Activated CD8-positive, alpha-beta memory T cell treated with anti-CD3 and anti-CD28 coated beads for 24 hours (primary cell): ENCODE results near the gene CNN3.

Experiments
- DNase-seq: peaks from one replicate; pipeline ENCODE4 v3.0.0-alpha.2; 2020

Gene CNN3

GRCh38 chr1:94922761-94923331 lies 4.1 kb downstream of the CNN3 start:
- no peak for DNase-seq

DNA sequence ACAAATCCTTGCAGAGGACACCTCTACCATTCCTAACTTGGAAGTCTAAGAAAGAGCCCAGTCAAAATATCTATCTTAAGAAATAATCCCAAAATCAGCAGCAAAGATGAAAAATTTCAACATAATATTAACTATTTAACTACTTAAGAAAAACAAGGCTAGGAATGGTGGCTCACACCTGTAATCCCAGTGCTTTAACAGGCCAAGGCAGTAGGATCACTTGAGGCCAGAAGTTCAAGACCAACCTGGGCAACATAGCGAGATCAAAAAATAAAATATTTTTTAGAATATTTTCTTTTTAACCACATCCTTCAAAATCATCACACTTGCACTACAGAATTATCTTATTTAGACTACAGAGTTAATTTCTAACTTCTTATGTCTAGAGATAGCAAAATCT lies 4.9 kb downstream of the CNN3 start:
- no peak for DNase-seq

- DNase-seq: no peak
Measured at GRCh38 chr1:94920061-94920460, 6.8 kb downstream of the CNN3 start.

DNA sequence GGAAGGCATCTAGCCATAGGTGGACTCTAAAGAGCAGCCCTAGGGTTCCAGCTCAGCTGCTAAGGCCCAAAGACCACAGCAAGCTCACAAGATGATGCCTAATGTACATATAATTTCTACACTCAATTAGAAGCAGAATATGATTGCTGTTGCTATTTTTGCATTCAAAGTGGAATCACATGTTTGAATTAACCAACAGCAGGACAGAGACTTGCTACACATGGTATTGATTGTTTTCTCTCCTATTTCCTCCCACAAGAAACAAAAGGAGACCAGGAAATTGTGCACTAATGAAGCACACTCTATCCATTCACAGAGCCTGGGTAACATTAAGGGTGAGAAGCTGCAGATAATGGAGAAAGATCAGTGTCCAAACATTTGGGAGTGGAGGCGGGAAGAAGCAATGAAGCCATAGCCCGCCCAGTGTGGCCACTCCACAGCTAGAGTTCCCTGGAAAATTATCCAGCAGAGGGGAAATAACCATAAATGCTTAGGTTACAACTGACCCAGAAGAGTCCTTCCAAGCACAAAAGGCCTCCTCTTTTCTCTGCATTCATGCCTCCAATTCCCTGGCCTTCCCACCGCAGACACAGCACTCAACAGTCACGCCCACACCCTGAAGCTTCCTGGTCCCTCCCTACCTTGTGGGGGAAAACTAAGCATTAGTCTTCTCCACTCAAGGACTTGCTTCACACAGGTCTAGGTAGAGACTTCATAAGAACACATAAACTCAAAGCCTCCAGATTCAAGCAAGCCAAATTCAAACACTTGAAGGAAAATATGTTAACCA lies 7.5 kb downstream of the CNN3 start:
- no peak for DNase-seq

GRCh38 chr1:94917251-94917650 lies 9.7 kb downstream of the CNN3 start:
- DNase-seq: no peak

GRCh38 chr1:94912263-94913184 lies 14.4 kb downstream of the CNN3 start:
- DNase-seq: no peak

DNA sequence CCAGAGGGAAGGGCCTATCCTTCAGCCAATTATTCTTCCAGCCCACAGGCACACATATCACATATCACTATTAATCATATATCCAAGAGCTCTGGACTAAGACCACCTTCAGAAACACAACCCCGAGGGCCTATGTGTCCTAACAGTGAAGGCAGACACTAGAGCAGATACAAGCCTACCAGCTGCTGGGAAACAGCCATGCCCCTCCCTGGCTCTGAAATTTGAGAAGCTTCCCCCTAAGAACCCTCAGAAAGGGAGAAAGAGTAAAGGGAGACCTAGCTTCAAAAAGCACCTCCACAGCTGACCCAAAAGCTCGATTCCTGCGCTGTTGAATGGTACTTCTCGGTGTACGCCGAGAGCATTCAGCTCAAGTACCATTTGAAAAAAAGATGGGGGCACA lies 17.4 kb downstream of the CNN3 start:
- DNase-seq: no peak

- no peak for DNase-seq
Measured at GRCh38 chr1:94908965-94909364, 17.9 kb downstream of the CNN3 start.

DNA sequence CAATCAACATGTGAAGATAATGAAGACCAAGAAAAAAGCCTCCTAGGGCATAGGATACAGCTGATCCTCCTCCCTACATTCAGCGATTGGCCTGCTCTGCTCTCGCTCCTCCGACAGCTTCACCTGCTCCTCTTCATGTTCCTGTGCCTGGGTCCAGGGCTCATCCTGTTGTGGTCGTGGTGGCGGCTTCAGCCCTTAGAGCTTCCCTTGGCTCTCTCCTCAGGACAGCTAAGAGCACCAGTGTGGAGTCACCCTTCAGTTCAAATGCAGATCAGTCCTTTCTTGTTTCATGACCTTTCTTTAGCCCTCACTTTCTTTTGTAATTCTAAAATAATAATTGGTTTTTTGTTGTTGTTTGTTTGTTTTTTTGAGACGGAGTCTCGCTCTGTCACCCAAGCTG lies 18.7 kb downstream of the CNN3 start:
- DNase-seq: no peak

DNA sequence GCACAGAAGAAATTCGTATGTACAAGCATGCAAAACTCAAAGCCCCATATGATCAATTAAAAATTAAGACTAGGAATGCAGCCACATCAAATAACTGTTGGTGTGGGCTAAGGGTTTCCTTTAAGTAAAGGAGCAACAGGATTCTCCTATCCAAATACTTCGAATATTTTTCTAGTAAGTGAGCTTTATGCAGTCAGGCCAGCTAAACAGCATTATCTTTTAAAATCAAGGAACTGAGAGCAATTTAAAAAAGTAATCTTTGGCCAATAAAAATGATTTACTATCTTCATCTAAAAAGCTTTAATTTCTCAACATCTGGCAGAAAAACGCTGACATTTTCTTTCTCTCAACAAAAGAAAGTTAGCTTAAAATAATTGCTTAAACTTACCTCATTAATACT lies 19.8 kb downstream of the CNN3 start:
- no peak for DNase-seq

- DNase-seq: no peak
Measured at GRCh38 chr1:94906382-94906781, 20.5 kb downstream of the CNN3 start.

DNA sequence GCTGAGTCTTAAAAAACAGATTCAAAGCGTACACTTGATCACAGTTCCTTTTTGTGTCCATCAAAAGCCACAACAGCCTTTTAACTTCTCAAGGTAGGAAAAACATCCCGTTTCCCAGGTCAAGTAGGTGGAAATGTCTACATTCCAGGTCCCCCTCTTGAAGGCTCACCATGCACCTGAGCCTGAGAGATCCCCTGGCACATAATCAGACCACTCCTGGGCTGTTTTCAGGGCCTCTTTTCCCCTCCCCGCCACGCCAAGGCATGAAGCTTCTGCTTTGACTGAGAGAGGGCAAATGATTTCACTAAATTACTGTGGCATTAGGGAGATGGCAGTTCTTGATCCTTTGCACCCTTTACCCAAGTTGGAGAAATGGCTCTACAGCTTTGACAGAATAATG lies 21.7 kb downstream of the CNN3 start:
- no peak for DNase-seq

DNA sequence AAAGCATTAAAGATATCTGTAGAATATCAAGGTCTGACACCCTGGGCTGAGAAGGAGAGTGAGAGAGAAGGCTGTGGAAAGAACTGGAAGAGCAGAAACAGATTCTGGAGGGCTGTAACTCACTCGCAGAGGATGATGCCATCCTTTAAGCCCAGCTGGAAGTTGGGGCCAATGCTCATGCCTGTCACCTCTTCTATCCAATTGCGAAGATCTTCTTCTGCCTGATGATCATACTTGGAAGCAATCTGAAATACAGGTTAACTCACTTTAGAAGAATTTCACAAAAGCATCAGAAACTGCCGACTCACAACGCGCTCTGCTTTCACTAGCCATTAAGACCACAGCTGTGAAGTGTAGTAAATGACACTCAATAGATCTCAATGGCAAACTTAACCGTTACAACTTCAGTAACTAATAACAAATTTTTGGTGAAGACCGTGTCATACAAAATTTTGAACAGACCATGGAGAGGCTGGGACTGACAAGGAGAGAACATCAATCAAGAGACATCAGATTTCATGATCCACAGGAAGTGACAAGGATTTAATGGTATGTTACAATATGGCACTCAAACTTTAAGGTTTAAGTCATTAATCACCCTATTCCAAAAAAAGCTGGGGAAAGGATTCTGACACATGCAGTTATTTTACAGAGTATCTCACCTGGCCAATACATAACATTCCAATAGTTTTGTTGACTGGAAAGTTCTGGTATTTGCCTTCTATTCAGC lies 23.5 kb downstream of the CNN3 start:
- no peak for DNase-seq

GRCh38 chr1:94901841-94902240 lies 25.1 kb downstream of the CNN3 start:
- DNase-seq: no peak

GRCh38 chr1:94899756-94900155 lies 27.2 kb downstream of the CNN3 start:
- DNase-seq: no peak

- DNase-seq: no peak
Measured at GRCh38 chr1:94898491-94899385, 28.2 kb downstream of the CNN3 start.

DNA sequence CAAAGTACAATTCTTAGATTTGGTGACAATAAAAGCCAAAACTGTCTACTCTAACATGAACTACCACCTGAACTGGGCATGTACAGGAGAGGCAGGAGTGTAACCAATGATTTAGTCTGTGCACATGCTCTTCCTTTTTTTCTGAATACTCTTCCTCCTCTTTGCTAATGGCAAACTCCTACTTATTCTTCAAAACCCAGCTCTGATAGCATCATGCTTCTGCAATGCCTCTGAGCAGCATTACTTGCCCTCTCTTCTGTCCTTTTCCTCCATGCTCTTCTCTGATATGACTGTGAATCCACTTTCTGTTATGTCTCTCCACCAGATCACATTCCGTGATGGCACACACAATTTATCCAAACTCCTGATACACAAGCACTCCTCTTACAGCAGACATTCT lies 31.4 kb downstream of the CNN3 start:
- DNase-seq: no peak

DNA sequence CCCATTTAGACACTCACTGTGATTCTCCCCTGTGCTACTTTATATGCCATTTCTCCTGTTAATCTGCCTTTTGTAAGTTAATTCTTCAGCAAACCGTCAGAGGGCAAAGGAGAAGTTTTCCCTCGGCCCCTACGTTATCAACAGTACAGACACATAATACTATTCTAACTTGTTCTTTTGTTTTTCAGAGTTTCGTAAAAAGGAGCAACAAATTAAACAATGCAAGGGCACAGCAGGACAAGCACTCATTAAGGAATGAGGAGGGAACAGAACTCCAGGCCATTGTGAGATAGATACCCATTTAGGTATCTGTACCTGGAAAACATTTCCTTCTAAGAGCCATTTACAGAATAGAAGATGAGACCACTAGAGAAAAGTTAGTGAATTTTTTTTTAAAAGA lies 32.3 kb downstream of the CNN3 start:
- no peak for DNase-seq

GRCh38 chr1:94892604-94893254 lies 34.2 kb downstream of the CNN3 start:
- DNase-seq: no peak

DNA sequence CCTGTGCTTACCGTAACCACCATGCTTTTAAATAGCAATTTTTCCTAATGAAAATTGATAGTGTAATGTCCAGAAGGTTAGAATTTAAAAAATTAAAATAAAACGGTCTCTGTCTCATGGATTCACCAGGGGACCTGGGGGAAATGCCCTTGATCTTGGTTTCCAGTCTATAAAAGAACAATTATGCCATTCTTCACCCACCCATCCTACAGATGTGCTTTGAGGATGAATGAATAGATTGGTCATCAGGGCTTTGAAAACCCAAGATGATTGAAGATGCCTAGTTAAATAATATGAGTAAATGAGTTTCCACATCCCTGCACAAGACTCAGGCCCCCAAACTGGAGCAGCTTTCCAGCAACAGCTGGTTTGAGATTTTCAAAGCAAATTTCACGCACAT lies 38.7 kb downstream of the CNN3 start:
- no peak for DNase-seq

- no peak for DNase-seq
Measured at GRCh38 chr1:94887603-94888171, 39.2 kb downstream of the CNN3 start.
